Astrocyte (in vitro differentiated cells and primary cell): ENCODE results near the gene TEX29. TPM values are rescaled to one million over a fixed set of nuclear protein-coding genes. Genes with fewer than 3 reads are reported as not detected.

Experiments
- DNase-seq: peaks from one replicate; pipeline ENCODE4 v3.0.0-alpha.2; 2010; ENCODE audit warnings: low read depth
- FAIRE-seq: peaks from 2 replicates; lab custom pipeline; 2011; peaks lifted over from hg19 to GRCh38; lab: Jason Lieb, UNC
- H2AFZ ChIP-seq: 2 replicates; pipeline ENCODE4 v1.6.0; 2012; ENCODE audit warnings: low read depth, low read length, inconsistent platforms
- H3K27ac ChIP-seq: 2 replicates; pipeline ENCODE4 v1.5.1; 2011; ENCODE audit warnings: low read depth, low read length, inconsistent platforms
- H3K27me3 ChIP-seq: 2 replicates; pipeline ENCODE4 v1.6.0; 2011; ENCODE audit warnings: low read length, inconsistent platforms; ENCODE audit not compliant: insufficient read depth
- H3K36me3 ChIP-seq: 2 replicates; pipeline ENCODE4 v1.5.1; 2011; ENCODE audit warnings: low read length, inconsistent platforms; ENCODE audit not compliant: insufficient read depth
- H3K4me1 ChIP-seq: 2 replicates; pipeline ENCODE4 v1.5.1; 2011; ENCODE audit warnings: low read length, inconsistent platforms; ENCODE audit not compliant: insufficient read depth
- H3K4me2 ChIP-seq: 2 replicates; pipeline ENCODE4 v1.6.0; 2012; ENCODE audit warnings: low read length, inconsistent platforms
- H3K4me3 ChIP-seq: 2 replicates; pipeline ENCODE4 v1.5.1; 2011; ENCODE audit warnings: low read depth, mild to moderate bottlenecking, low read length, inconsistent platforms; ENCODE audit not compliant: insufficient read depth
- H3K79me2 ChIP-seq: 2 replicates; pipeline ENCODE4 v1.6.0; 2012; ENCODE audit warnings: mild to moderate bottlenecking, low read length, inconsistent platforms; ENCODE audit not compliant: insufficient read depth
- H3K9ac ChIP-seq: 2 replicates; pipeline ENCODE4 v1.6.0; 2012; ENCODE audit warnings: mild to moderate bottlenecking, low read length, inconsistent platforms
- H3K9me3 ChIP-seq: 2 replicates; pipeline ENCODE4 v1.5.1; 2012; ENCODE audit warnings: low read depth, mild to moderate bottlenecking, low read length, inconsistent platforms; ENCODE audit not compliant: insufficient read depth
- H4K20me1 ChIP-seq: 2 replicates; pipeline ENCODE4 v1.6.0; 2012; ENCODE audit warnings: low read length, inconsistent platforms; ENCODE audit not compliant: insufficient read depth
- H3K27ac Mint-ChIP-seq: one replicate; pipeline ENCODE4 v1.8.0; 2021; ENCODE audit warnings: mild to moderate bottlenecking, mixed read lengths; ENCODE audit not compliant: unreplicated experiment
- H3K27me3 Mint-ChIP-seq: one replicate; pipeline ENCODE4 v1.8.0; 2021; ENCODE audit warnings: low read depth, mixed read lengths; ENCODE audit not compliant: unreplicated experiment
- H3K36me3 Mint-ChIP-seq: one replicate; pipeline ENCODE4 v1.8.0; 2021; ENCODE audit warnings: low read depth, mixed read lengths; ENCODE audit not compliant: unreplicated experiment
- H3K4me1 Mint-ChIP-seq: one replicate; pipeline ENCODE4 v1.8.0; 2021; ENCODE audit warnings: low read depth, mixed read lengths; ENCODE audit not compliant: unreplicated experiment
- H3K4me3 Mint-ChIP-seq: one replicate; pipeline ENCODE4 v1.8.0; 2021; ENCODE audit warnings: mild to moderate bottlenecking, moderate library complexity, mixed read lengths; ENCODE audit not compliant: unreplicated experiment
- H3K9me3 Mint-ChIP-seq: one replicate; pipeline ENCODE4 v1.8.0; 2021; ENCODE audit warnings: mild to moderate bottlenecking, mixed read lengths; ENCODE audit not compliant: unreplicated experiment
- EZH2 ChIP-seq: IDR thresholded peaks from 2 replicates; pipeline ENCODE4 v1.6.1; 2012; ENCODE audit warnings: mild to moderate bottlenecking, low read length, inconsistent platforms; ENCODE audit not compliant: insufficient read depth
- total RNA-seq: library from RNA; stranded (reverse); gene quantifications from 2 replicates; pipeline ENCODE4 v1.2.1, GENCODE V29; 2021
- TF ChIP-seq, protein P1 (sequence below): IDR thresholded peaks from 2 replicates; pipeline ENCODE4 v1.5.1; 2011; ENCODE audit warnings: low read depth, mild to moderate bottlenecking, inconsistent platforms, low read length, moderate library complexity; ENCODE audit not compliant: insufficient read depth

The TEX29 gene
- total RNA-seq, 1 donor from 2014 or later: 0.43 TPM

DNA sequence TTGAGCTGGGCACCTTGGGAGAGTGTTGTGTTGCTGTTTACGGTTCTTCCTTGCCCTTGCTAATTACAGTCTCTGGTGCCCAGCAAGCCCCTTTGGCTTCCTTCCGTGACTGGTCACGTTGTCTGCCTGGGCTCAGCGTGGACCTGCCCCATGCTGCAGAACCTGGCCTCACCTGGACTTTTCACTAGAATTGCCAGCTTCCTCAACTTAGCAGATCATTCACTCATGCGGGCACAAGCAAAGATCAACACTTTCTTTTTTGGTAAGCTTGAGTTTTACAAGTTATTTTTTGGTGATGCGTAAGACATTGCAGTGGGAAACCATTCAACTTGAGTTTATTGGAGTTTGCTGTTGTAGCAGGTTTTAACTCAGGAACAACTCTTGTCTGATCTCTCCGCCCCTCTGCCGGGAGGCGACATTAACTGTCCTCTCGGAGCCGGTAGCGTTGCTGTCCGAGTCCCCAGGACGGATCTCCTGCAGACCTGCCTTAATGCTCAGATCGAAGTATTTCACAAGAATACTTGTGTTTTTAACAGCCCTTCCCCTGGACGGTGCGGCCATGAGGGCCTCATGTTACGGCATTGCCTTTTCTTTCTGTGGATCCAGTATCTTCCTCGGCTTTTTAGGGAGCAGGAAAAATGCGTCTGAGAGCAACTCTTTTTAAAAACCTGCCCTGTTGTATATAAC lies 15.7 kb upstream of the TEX29 start:
- H3K79me2 ChIP-seq: peaks cover under 1% of the 10 kb centered on the region
- Mint-ChIP-seq H3K36me3 (peaks cover 31% of the 10 kb centered on the region), H3K4me3 (no peak overlapping the region), H3K9me3 (peaks cover 2% of the 10 kb centered on the region), H3K27ac (no peak overlapping the region), H3K27me3 (no peaks in the 10 kb centered on the region), H3K4me1 (no peaks in the 10 kb centered on the region)
- H3K27ac ChIP-seq: no peak overlapping the region
- H3K4me2 ChIP-seq: no peak overlapping the region
- DNase-seq (no peak), FAIRE-seq (no peak)
- H2AFZ ChIP-seq: no peak overlapping the region
- no peaks in the 10 kb centered on the region for H3K9me3 ChIP-seq
- TF ChIP-seq, protein P1, sequence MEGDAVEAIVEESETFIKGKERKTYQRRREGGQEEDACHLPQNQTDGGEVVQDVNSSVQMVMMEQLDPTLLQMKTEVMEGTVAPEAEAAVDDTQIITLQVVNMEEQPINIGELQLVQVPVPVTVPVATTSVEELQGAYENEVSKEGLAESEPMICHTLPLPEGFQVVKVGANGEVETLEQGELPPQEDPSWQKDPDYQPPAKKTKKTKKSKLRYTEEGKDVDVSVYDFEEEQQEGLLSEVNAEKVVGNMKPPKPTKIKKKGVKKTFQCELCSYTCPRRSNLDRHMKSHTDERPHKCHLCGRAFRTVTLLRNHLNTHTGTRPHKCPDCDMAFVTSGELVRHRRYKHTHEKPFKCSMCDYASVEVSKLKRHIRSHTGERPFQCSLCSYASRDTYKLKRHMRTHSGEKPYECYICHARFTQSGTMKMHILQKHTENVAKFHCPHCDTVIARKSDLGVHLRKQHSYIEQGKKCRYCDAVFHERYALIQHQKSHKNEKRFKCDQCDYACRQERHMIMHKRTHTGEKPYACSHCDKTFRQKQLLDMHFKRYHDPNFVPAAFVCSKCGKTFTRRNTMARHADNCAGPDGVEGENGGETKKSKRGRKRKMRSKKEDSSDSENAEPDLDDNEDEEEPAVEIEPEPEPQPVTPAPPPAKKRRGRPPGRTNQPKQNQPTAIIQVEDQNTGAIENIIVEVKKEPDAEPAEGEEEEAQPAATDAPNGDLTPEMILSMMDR: no peak
- TF ChIP-seq EZH2: no peak
- H3K9ac ChIP-seq: no peak overlapping the region
- H3K27me3 ChIP-seq: no peaks in the 10 kb centered on the region
- H3K36me3 ChIP-seq: peaks cover 46% of the 10 kb centered on the region
- H3K4me3 ChIP-seq: no peak overlapping the region
- H3K4me1 ChIP-seq: no peaks in the 10 kb centered on the region
- peaks cover 3% of the 10 kb centered on the region for H4K20me1 ChIP-seq

DNA sequence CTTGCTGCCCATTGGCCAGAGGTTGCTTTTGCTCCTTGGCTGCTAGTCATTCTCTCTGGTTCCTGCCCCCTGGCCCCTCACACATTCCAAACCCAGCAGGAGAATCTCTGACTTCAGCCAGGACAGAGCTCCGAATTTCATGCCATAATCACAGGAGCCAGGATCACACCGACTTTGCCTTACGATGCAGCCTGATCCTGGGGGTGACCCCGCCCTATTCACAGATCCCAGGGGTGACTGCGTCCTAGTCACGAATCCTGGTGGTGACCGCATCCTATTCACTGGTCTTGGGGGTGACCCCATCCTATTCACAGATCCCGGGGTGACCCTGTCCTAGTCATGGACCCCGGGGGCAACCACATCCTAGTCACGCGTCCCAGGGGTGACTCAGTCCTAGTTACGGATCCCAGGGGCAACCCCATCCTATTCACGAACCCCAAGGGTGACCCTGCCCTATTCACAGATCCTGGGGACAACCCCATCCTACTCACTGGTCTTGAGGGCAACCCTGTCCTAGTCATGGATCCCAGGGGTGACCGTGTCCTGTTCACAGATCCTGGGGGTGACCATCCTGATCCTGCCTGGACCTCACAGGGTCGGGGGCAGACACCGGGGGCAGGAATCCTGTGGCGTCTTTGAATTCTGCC lies 7.4 kb upstream of the TEX29 start:
- Histone ChIP-seq H3K9ac (no peak overlapping the region), H3K79me2 (peaks cover 14% of the 10 kb centered on the region), H3K4me1 (no peaks in the 10 kb centered on the region), H3K9me3 (peaks cover 3% of the 10 kb centered on the region), H3K4me3 (no peak overlapping the region), H2AFZ (no peak overlapping the region), H3K27ac (no peak overlapping the region), H3K4me2 (no peak overlapping the region), H3K27me3 (no peaks in the 10 kb centered on the region), H3K36me3 (peaks cover 1% of the 10 kb centered on the region), H4K20me1 (peaks cover 19% of the 10 kb centered on the region)
- Mint-ChIP-seq H3K4me3 (no peak overlapping the region), H3K9me3 (peaks cover 9% of the 10 kb centered on the region), H3K36me3 (peaks cover 52% of the 10 kb centered on the region), H3K4me1 (peaks cover 6% of the 10 kb centered on the region), H3K27ac (no peak overlapping the region), H3K27me3 (no peaks in the 10 kb centered on the region)
- FAIRE-seq (no peak), DNase-seq (no peak)
- no peak for TF ChIP-seq EZH2
- TF ChIP-seq, protein P1: no peak
